Stimulated activated CD8-positive, alpha-beta memory T cell treated with anti-CD3 and anti-CD28 coated beads, Interleukin-12 subunit alpha, Interleukin-12 subunit beta, amount 100 ng/mL, for 24 hours (primary cell): ENCODE measurements around the gene RNASEH2A.

Experiments used
- DNase-seq: peaks from one replicate; pipeline ENCODE4 v3.0.0-alpha.2; 2020; ENCODE audit errors: extremely low read depth

RNASEH2A gene

DNA sequence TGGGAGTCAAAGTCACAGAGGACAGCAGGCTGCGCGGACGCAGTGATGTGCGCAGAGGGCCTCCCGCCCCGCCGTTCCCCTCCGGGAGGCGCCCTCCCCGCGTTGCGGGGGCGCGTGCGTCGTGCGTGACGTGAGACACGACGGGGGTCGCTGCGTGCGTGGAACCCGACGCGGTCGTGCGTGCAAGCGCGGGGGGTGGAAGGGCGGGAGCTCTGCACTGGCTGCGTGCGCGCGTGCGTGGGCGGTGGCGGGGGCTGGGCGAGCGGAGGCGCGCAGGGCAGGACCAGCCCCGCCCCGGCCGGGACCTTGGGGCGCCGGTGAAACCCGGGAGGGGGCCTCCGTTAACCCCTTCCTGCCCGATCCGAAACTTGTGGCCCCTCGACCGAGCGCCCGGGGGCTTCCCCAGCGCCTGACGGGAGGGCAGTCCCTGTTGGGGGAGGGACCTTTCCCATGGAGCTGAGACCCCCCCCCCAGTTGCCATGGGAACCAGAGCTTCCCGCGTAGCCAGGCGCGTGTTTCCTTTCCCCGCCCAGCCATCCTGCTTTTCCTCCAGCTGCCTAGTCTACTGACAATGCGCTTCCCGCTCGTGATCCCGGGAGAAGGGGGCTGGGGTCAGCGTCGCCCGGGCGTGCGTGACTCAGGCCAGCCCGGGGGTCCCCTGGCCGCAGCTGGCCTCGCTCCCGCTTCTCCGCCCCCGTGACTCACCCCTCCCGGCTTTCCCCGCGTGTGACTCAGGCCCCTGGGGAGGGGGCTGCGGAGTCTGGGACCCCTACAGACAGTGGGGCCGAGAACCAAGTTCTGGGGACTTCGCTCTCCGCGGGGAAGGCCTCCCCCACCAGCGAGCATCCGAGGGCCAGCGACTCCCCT lies 23.7 kb upstream of the RNASEH2A start:
- peak; percentile 79 for DNase-seq

DNA sequence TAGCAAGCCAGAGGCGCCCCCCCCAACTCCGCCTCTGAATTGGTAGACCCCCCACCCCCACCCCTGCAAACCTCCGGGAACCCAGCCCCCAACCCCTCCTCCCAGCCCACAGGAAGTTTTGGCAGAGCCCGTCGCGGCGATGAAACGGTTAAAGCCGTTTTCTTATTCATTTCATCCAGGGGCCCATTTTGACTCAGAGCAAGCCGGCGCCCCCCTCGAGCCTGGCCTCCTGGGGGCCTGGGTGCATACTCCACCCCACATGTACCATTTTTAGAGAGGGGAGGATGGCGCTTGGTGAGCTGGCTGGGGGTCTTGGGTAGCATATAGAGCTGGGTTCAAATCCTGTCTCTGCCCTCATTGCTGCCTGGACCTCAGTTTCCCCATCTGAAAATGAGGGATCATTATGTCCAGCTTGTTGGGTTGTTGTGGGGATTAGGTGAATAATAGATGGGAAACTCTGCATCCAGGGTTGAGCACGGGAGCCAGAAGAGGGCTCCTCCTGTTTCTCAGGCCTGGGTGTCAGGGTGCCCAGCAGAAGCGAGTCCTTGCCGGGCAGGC lies 23.0 kb upstream of the RNASEH2A start:
- DNase-seq: no peak

DNA sequence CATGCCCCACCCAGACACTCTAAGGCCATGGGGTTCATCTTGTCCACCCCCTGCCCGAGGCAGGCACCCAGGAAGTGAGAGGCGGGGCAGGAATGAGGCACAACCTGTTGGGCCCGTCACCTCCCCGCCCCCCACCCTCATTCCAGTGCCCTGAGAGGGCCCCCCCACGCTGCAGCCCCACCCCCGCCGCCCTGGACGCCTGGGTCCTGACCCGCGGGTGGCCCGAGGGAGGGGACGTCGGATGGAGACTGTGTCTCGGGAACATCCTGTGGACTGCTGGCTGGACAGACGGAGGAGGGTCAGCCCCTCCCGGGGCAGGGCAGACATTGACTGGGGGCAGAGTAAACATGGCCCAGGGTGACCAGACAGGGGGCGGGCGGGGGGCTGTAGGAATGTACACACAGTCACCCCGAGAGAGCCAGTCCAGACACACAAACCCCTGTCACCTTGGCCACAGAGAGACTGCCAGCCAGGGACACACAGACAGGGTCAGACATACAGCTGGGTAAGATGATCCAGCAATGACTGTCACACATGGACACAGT lies 22.5 kb upstream of the RNASEH2A start:
- DNase-seq: no peak

DNA sequence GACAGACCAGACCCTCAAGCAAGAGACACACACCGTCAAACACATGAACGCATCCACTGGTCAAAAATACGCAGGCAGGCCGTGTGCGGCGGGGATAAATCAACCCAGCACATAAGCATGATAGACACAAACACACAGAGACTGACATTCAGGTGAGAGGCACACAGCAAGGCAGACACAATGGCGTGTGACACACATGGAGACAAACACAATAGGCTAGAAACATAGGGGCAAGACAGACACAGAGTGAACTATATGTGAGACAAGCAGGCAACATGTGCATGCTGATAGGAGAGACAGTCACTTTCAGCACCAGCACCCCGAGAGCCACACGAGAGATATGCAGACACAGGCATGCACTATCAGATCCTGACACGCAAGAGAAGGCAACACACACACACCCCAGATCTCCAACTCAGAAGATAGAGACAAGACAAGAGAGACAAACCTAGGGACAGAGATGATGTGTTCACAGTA lies 22.0 kb upstream of the RNASEH2A start:
- DNase-seq: no peak

DNA sequence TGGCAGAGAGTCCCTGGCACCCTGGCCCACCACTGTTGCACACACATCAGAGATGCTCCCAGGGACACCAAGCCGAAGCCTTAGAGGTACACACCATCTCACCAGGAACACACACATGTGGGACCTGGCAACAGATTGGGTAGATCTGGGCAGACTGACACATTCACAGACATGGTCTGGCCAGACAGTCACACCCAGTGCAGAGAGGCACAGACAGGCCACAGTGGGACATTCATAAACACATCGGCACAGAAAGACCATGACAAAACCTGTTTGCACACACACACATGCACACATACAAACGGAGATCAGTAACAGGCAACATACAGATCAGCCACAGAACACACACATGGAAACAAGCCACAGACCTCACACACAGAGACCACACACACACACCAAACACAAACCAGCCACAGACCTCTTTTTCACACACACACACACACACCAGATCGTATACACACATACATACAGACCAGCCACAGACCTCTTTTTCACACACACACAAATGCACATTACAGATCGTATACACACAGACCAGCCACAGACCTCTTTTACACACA lies 21.4 kb upstream of the RNASEH2A start:
- no peak for DNase-seq

DNA sequence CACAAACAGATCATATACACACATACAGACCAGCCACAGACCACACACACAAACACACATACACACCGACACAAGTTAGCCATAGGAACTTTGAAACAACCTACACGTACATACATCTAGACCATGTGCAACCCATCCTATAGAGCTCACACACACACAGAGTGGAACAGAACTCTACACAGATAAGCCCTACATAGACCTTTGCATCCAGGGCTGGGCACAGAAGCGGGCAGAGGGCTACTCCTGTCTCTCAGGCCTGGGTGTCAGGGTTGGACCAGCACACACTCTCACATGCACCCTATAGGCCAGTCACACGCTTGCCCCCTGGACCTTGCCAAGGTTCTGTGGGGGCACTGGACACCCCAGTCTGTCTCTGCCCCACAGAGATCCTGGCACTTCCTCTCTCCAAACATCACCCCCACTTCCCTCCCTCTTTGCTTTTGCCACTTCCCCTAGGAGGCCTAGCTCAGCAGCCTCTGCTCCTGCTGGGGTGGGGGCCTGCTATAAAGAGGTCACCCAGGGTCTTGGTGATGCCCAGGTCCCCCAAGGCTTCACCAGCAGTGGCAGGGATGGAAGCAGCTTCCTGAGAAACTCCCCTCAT lies 20.9 kb upstream of the RNASEH2A start:
- DNase-seq: no peak

DNA sequence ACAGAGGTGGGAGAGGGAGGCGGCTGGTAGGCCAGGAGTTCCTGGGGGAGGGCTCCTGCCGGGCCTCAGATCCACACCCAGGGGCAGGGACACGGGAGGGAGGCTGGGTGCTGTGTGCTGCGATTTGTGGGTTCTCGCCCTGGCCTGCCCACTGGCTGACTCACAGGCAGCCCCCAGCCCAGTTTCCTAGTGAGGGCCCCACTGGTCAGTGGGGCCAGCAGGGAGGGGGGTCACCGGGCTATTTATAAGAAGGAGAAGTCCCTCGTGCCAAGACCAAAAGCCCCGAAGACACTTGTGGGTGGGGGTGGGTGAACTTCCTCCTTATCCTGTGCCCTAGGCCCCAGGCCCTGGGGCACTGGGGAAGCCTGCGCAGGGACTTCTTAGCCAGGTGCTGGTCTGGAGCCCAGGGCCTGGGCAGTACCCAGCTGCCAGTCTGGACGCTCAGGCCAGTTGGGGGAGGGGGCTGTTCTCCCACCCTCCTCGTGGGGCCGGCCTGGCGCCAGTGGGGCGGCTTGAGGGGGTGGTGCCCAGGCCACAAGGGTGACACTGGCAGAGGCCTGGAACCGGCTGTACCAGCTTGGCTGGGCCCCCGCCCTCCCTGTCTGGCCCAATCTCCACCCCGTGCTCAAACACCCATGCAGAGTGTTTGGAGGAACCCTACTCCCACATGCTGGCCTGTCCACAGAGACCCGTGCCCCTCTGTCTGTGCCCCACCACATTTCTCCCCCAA lies 20.1 kb upstream of the RNASEH2A start:
- DNase-seq: no peak

DNA sequence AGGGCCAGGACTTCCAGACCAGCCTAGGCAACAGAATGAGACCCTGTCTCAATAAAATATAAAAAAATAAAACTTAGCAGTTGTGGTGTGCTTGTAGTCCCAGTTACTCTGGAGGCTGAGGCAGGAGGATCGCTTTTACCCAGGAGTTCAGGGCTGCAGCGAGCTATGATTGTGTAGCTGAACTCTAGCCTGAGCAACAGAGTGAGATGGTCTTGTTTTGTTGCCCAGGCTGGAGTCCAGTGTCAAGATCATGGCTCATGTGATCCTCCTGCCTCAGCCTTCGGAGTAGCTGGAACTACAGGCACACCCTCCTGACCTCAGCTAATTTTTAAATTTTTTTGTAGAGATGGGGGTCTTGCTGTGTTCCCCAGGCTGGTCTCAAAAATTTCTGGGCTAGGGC lies 19.4 kb upstream of the RNASEH2A start:
- DNase-seq: no peak

DNA sequence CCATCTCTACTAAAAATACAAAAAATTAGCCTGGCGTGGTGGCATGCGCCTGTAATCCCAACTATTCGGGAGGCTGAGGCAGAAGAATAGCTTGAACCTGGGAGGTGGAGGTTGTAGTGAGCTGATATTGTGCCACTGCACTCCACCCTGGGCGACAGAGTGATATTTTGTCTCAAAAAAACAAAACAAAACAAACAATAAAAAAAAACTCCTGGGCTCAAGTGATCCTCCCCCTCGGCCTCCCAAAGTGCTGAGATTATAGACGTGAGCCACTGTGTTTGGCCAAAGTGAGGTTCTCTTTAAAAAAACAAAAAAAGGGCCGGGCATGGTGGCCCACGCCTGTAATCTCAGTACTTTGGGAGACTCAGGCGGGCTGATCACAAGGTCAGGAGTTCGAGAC lies 18.9 kb upstream of the RNASEH2A start:
- no peak for DNase-seq

DNA sequence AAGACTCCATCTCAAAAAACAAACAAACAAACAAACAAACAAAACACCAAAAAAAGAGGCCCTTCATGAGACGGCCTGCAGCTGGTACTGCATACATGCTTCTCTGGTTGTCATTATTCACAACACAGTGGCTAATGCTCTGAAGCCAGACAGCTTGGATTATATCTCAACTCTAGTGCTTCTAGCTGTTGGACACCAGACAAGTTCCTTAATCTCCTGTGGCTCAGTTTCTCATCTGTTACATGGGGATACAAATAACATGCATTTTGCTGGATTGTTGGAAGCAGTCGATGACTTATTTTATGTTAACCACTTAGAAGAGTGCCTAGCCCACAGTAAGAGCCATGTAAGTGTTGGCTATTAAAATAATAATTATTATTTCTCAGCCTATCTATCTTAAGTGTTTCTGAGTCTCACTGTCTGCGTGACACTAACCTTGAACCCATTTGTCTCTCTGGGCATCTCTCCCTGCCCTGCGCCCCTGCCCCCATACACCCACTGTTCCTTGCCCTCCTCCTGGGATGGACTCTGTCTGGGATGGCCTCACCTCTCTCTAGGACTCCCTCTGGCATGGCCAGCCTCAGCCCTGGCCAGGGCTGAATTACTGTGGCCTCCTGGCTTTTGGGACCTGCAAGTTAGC lies 18.2 kb upstream of the RNASEH2A start:
- no peak for DNase-seq

DNA sequence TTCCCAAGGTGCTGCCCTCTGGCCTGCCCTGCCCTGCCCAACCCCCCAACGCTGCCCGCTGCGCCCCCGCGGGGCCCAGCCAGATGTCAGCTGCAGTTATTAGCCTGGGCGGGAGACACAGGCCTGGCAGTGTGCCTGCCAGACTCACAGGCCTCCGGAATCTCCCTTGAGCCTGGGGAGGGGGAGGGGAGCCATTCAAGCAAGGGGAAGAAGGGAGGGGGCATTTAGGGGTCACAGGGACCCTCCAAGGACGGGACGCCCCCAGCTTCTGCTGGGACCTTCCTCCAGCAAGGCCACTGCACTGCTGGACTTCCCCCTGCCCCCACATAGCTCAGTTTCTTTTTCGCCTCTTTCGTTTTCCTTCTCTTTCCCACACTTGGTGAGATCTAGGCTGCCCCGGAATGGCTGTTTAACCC lies 17.7 kb upstream of the RNASEH2A start:
- DNase-seq: no peak

DNA sequence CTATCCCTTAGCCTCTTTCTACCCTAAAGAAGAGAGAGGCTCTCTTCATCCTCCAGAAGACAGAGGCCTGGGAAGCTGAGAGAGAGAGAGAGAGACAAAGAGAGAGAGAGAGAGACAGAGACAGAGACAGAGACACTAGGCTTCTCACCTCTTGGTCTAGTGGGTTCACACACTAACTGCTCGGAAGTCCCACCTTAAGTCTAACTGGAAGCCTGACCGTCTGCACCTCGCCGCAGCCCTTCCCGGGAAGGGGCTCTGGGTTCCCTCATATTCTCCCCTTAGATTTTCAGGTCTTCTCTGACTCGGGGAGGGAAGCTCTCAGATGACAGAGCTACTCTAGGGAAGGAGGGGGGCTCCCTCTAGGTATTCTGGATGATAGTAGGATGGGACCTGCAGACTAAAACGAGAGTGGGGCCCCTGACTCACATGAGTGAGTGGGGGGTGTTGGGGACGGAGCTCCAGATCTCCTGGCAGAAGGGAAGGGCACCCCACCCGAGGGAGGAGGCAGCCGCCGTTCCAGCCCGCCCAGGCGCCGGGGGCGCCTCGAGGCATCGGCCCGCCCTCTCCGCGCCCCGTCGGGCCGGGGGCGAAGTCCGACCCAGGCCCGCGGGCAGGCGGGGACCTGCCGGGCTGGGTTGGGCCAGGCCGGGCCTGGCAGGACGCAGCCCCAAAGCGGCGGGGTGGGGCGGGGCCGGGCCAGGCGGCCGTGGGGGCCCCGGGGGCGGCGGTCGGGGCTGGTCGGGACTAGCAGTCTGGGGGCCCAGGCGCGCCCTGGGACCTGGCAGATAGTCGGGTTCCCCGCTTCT lies 17.1 kb upstream of the RNASEH2A start:
- DNase-seq: no peak

DNA sequence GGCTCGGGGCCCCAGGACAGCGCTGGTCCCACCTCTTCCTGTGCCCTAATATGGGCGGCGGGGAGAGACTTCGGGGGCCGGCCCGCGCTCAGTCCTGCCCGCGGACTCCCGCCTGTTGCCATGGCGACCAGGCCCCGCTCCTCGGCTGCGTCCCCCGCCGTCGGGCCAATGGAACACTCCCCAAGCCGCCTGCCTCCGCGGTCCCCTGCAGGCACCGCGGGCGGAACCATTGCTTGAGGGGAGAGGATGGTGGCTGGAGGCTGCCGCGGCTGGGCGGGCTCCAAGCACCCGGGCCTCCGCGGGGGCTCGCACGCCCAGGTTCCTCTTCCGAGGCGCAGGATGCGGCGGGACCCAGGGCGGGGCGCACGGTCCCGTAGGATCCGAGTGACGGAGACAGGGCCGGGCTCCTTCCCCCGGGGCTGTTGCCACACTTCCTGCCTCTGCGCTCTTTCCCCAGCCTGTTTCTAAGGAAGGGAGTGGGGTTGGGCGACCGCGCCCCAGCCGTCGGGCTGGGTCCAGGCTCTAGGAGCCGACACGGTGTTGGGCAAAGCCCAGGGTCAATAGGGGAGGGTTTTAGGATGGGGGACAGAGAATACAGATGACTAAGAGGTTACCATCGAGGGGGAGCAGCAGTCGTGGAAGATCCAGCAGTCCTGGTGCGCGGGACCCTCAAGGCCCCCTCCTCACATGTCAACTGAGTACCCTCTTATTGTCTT lies 16.3 kb upstream of the RNASEH2A start:
- peak; percentile 82 for DNase-seq

DNA sequence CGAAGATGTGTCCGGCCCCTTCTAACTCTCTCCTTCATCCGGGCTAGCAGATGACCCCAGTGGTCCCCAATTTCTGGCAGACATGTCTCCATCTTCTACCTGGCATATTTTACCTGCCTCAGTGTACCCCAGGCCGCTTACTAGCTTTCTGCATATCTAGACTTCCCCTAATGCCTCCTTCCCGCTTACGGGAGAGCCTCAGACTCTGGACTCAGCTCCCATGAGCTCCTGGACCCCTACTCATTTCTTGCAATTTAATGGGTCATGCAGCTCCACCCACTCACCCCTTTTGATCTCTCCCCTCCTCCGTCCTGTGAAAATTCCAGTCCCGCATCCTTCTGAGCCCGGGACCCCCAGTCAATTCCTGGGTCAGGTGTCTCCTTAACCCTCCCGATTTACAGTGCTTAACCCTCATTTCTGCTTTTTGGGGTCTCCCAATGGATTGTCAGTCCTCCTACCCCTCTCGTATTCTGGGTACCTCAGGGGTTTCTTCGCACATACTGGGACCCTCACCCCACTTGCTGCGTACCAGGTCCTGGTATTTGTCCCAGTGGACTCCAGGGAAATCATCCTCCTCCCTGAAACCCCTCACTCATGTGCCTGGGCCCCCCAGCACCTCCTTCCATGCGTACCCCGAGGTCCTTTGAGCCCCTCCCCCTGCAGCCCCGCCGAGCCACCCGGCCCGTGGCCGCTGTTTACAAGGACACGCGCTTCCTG lies 15.6 kb upstream of the RNASEH2A start:
- DNase-seq: no peak

DNA sequence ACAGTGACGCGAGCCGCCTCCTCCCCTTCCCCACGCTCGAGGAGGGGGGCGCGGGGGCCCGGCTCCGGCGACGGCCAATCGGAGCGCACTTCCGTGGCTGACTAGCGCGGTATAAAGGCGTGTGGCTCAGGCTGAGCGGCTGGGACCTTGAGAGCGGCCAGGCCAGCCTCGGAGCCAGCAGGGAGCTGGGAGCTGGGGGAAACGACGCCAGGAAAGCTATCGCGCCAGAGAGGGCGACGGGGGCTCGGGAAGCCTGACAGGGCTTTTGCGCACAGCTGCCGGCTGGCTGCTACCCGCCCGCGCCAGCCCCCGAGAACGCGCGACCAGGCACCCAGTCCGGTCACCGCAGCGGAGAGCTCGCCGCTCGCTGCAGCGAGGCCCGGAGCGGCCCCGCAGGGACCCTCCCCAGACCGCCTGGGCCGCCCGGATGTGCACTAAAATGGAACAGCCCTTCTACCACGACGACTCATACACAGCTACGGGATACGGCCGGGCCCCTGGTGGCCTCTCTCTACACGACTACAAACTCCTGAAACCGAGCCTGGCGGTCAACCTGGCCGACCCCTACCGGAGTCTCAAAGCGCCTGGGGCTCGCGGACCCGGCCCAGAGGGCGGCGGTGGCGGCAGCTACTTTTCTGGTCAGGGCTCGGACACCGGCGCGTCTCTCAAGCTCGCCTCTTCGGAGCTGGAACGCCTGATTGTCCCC lies 14.9 kb upstream of the RNASEH2A start, which contains the start of gene JUNB:
JUNB (plus strand) TSS at position 142 of the 706 bp plus-strand sequence; CDS start at position 428, 286 bp downstream.
- peak; percentile 92 for DNase-seq

DNA sequence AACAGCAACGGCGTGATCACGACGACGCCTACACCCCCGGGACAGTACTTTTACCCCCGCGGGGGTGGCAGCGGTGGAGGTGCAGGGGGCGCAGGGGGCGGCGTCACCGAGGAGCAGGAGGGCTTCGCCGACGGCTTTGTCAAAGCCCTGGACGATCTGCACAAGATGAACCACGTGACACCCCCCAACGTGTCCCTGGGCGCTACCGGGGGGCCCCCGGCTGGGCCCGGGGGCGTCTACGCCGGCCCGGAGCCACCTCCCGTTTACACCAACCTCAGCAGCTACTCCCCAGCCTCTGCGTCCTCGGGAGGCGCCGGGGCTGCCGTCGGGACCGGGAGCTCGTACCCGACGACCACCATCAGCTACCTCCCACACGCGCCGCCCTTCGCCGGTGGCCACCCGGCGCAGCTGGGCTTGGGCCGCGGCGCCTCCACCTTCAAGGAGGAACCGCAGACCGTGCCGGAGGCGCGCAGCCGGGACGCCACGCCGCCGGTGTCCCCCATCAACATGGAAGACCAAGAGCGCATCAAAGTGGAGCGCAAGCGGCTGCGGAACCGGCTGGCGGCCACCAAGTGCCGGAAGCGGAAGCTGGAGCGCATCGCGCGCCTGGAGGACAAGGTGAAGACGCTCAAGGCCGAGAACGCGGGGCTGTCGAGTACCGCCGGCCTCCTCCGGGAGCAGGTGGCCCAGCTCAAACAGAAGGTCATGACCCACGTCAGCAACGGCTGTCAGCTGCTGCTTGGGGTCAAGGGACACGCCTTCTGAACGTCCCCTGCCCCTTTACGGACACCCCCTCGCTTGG lies 14.1 kb upstream of the RNASEH2A start:
- peak; percentile 51 for DNase-seq

DNA sequence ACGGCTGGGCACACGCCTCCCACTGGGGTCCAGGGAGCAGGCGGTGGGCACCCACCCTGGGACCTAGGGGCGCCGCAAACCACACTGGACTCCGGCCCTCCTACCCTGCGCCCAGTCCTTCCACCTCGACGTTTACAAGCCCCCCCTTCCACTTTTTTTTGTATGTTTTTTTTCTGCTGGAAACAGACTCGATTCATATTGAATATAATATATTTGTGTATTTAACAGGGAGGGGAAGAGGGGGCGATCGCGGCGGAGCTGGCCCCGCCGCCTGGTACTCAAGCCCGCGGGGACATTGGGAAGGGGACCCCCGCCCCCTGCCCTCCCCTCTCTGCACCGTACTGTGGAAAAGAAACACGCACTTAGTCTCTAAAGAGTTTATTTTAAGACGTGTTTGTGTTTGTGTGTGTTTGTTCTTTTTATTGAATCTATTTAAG lies 13.5 kb upstream of the RNASEH2A start:
- no peak for DNase-seq
